ENCODE measurements around the gene CIB4.

The CIB4 gene

DNA sequence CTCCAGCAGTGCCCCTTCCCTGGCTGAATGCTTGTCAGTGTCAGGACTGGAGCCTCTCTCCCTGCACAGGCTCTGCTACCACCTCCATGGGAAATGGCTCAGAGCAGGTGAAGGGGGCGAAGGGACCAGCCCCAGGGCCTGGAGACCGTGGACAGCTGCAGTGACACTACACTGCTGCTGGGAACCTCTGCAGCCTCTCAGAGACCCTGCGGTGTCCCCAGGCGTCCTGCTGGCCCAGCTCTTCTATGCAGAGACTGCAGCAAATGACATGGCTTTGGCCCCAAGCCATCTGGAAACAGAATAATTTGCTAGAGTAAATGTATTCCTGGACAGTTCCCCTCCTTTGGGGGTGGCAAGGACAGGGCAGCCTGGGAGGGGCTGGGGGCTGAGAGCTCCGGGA is 53.2 kb downstream of the CIB4 start:
- peaks cover 8% of the 10 kb centered on the region for H3K27me3 ChIP-seq (ENCODE audit: insufficient read depth, low read length, poor library complexity)
- H3K9ac ChIP-seq (ENCODE audit: low read depth, low read length) = no peak overlapping the region
- DNase-seq = no peak
- H3K4me2 ChIP-seq (ENCODE audit: insufficient read depth, low read length) = no peak overlapping the region
- H3K36me3 ChIP-seq (ENCODE audit: insufficient read depth, low read length) = no peaks in the 10 kb centered on the region
- H3K27ac ChIP-seq (ENCODE audit: low read length) = no peak overlapping the region
- no peaks in the 10 kb centered on the region for H3K9me3 ChIP-seq (ENCODE audit: insufficient read depth, low read length, severe bottlenecking)
- no peaks in the 10 kb centered on the region for H3K79me2 ChIP-seq (ENCODE audit: insufficient read depth, low read length)
- no peaks in the 10 kb centered on the region for H4K20me1 ChIP-seq (ENCODE audit: insufficient read depth, low read length)
- H3K4me3 ChIP-seq (ENCODE audit: low read depth in 1 of 2, low read length in 2 of 2) = no peak overlapping the region
- no peak overlapping the region for H2AFZ ChIP-seq (ENCODE audit: low read depth, low read length)
- ATAC-seq (ENCODE audit: insufficient read depth, low read depth) = no peak
- TF ChIP-seq CTCF (IDR thresholded peaks at IDR 0.05; ENCODE audit: borderline replicate concordance, extremely low read depth, low read length, poor library complexity, severe bottlenecking) = no peak
- TF ChIP-seq EZH2 (IDR thresholded peaks at IDR 0.05; ENCODE audit: borderline replicate concordance, low read depth, low read length, severe bottlenecking) = no peak
- no peaks in the 10 kb centered on the region for H3K4me1 ChIP-seq (ENCODE audit: insufficient read depth, low read length)

GRCh38 chr2:26585966-26586365 is 55.2 kb downstream of the CIB4 start:
- H2AFZ ChIP-seq (ENCODE audit: low read depth, low read length) = no peak overlapping the region
- no peak overlapping the region for H3K27ac ChIP-seq (ENCODE audit: low read length)
- no peaks in the 10 kb centered on the region for H4K20me1 ChIP-seq (ENCODE audit: insufficient read depth, low read length)
- no peaks in the 10 kb centered on the region for H3K36me3 ChIP-seq (ENCODE audit: insufficient read depth, low read length)
- DNase-seq = no peak
- no peaks in the 10 kb centered on the region for H3K79me2 ChIP-seq (ENCODE audit: insufficient read depth, low read length)
- H3K4me1 ChIP-seq (ENCODE audit: insufficient read depth, low read length) = no peaks in the 10 kb centered on the region
- ATAC-seq (ENCODE audit: insufficient read depth, low read depth) = no peak
- no peak overlapping the region for H3K4me2 ChIP-seq (ENCODE audit: insufficient read depth, low read length)
- no peaks in the 10 kb centered on the region for H3K9me3 ChIP-seq (ENCODE audit: insufficient read depth, low read length, severe bottlenecking)
- TF ChIP-seq CTCF (IDR thresholded peaks at IDR 0.05; ENCODE audit: borderline replicate concordance, extremely low read depth, low read length, poor library complexity, severe bottlenecking) = no peak
- no peak overlapping the region for H3K9ac ChIP-seq (ENCODE audit: low read depth, low read length)
- H3K27me3 ChIP-seq (ENCODE audit: insufficient read depth, low read length, poor library complexity) = peaks cover 18% of the 10 kb centered on the region
- no peak overlapping the region for H3K4me3 ChIP-seq (ENCODE audit: low read depth in 1 of 2, low read length in 2 of 2)

GRCh38 chr2:26585100-26585499 is 56.1 kb downstream of the CIB4 start:
- peaks cover 20% of the 10 kb centered on the region for H3K27me3 ChIP-seq (ENCODE audit: insufficient read depth, low read length, poor library complexity)
- no peaks in the 10 kb centered on the region for H4K20me1 ChIP-seq (ENCODE audit: insufficient read depth, low read length)
- no peak overlapping the region for H3K27ac ChIP-seq (ENCODE audit: low read length)
- H3K9me3 ChIP-seq (ENCODE audit: insufficient read depth, low read length, severe bottlenecking) = no peaks in the 10 kb centered on the region
- no peak overlapping the region for H3K9ac ChIP-seq (ENCODE audit: low read depth, low read length)
- ATAC-seq (ENCODE audit: insufficient read depth, low read depth) = no peak
- no peak overlapping the region for H3K4me2 ChIP-seq (ENCODE audit: insufficient read depth, low read length)
- H3K79me2 ChIP-seq (ENCODE audit: insufficient read depth, low read length) = no peaks in the 10 kb centered on the region
- no peak overlapping the region for H3K4me3 ChIP-seq (ENCODE audit: low read depth in 1 of 2, low read length in 2 of 2)
- TF ChIP-seq EZH2 (IDR thresholded peaks at IDR 0.05; ENCODE audit: borderline replicate concordance, low read depth, low read length, severe bottlenecking) (no peak), CTCF (IDR thresholded peaks at IDR 0.05; ENCODE audit: borderline replicate concordance, extremely low read depth, low read length, poor library complexity, severe bottlenecking) (no peak)
- no peaks in the 10 kb centered on the region for H3K4me1 ChIP-seq (ENCODE audit: insufficient read depth, low read length)
- DNase-seq = no peak
- H2AFZ ChIP-seq (ENCODE audit: low read depth, low read length) = no peak overlapping the region
- H3K36me3 ChIP-seq (ENCODE audit: insufficient read depth, low read length) = no peaks in the 10 kb centered on the region

- no peak for ATAC-seq (ENCODE audit: insufficient read depth, low read depth)
- no peaks in the 10 kb centered on the region for H3K4me1 ChIP-seq (ENCODE audit: insufficient read depth, low read length)
- no peaks in the 10 kb centered on the region for H3K36me3 ChIP-seq (ENCODE audit: insufficient read depth, low read length)
- no peak for TF ChIP-seq EZH2 (IDR thresholded peaks at IDR 0.05; ENCODE audit: borderline replicate concordance, low read depth, low read length, severe bottlenecking)
- no peak for TF ChIP-seq CTCF (IDR thresholded peaks at IDR 0.05; ENCODE audit: borderline replicate concordance, extremely low read depth, low read length, poor library complexity, severe bottlenecking)
- no peak overlapping the region for H2AFZ ChIP-seq (ENCODE audit: low read depth, low read length)
- H3K79me2 ChIP-seq (ENCODE audit: insufficient read depth, low read length) = no peaks in the 10 kb centered on the region
- H3K4me2 ChIP-seq (ENCODE audit: insufficient read depth, low read length) = no peak overlapping the region
- H3K4me3 ChIP-seq (ENCODE audit: low read depth in 1 of 2, low read length in 2 of 2) = no peak overlapping the region
- H3K27ac ChIP-seq (ENCODE audit: low read length) = no peak overlapping the region
- peaks cover 22% of the 10 kb centered on the region for H3K27me3 ChIP-seq (ENCODE audit: insufficient read depth, low read length, poor library complexity)
- no peaks in the 10 kb centered on the region for H3K9me3 ChIP-seq (ENCODE audit: insufficient read depth, low read length, severe bottlenecking)
- DNase-seq = no peak
- H4K20me1 ChIP-seq (ENCODE audit: insufficient read depth, low read length) = no peaks in the 10 kb centered on the region
- H3K9ac ChIP-seq (ENCODE audit: low read depth, low read length) = no peak overlapping the region
Measured at GRCh38 chr2:26584656-26585055, 56.5 kb downstream of the CIB4 start.

All from DND-41 (cell line).